Type B pancreatic cell (in vitro differentiated cells): ENCODE measurements around the gene ALCAM. TPM values are rescaled to one million over a fixed set of nuclear protein-coding genes. Genes with fewer than 3 reads are reported as not detected.
A peak's percentile ranks its signal among the peaks of the same experiment; 100 is the strongest.

Source experiments
- DNase-seq: peaks from one replicate; pipeline ENCODE4 v3.0.0; 2021; ENCODE audit warnings: mixed read lengths; ENCODE audit not compliant: unreplicated experiment; ENCODE audit errors: extremely low spot score
- H3K27ac Mint-ChIP-seq: 2 replicates; pipeline ENCODE4 v1.8.0; 2021; ENCODE audit warnings: mild to moderate bottlenecking, mixed read lengths
- H3K27me3 Mint-ChIP-seq: 2 replicates; pipeline ENCODE4 v1.8.0; 2021; ENCODE audit warnings: mixed read lengths
- H3K36me3 Mint-ChIP-seq: 2 replicates; pipeline ENCODE4 v1.8.0; 2021; ENCODE audit warnings: mixed read lengths
- H3K4me1 Mint-ChIP-seq: one replicate; pipeline ENCODE4 v1.8.0; 2021; ENCODE audit warnings: mixed read lengths; ENCODE audit not compliant: unreplicated experiment
- H3K4me3 Mint-ChIP-seq: 2 replicates; pipeline ENCODE4 v1.8.0; 2021; ENCODE audit warnings: mild to moderate bottlenecking, mixed read lengths
- H3K9me3 Mint-ChIP-seq: 2 replicates; pipeline ENCODE4 v1.8.0; 2021; ENCODE audit warnings: mixed read lengths
- total RNA-seq: library from RNA; stranded (reverse); gene quantifications from 2 replicates; pipeline ENCODE4 v1.2.1, GENCODE V29; 2021; ENCODE audit warnings: low replicate concordance
- TF ChIP-seq, protein P1 (sequence below): fragments of 200-600 bp; sonication (generic); conservative IDR thresholded peaks from 2 replicates; pipeline ENCODE4 v1.5.0; 2021; ENCODE audit warnings: antibody characterized with exemption, mild to moderate bottlenecking

Gene ALCAM
- total RNA-seq, 1 donor from 2014 or later, result 101 TPM

DNA sequence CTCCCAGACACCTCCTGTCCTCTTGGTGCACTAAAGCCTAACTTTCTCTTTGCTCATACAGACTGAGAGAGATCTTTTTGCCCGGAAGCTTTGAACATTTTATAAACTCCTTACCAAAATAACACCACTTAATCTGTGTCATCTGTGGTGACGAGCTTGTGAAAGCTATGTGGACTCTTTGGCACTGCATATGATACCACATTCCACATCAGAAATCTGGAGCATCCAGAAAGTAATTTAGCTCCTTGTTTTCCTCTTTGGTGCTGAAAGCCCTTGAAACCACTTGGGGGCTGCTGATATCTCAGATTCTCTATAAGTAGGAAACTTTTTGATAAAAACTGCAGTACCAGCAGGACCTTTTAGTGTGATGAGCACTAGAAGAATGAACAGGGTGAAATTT lies 128.3 kb downstream of the ALCAM start:
- no peaks in the 10 kb centered on the region for H3K27me3 Mint-ChIP-seq
- H3K36me3 Mint-ChIP-seq, result peaks cover 29% of the 10 kb centered on the region
- no peak overlapping the region for H3K4me3 Mint-ChIP-seq
- H3K4me1 Mint-ChIP-seq, result peaks cover 15% of the 10 kb centered on the region
- H3K9me3 Mint-ChIP-seq, result peaks cover 17% of the 10 kb centered on the region
- TF ChIP-seq, protein P1, sequence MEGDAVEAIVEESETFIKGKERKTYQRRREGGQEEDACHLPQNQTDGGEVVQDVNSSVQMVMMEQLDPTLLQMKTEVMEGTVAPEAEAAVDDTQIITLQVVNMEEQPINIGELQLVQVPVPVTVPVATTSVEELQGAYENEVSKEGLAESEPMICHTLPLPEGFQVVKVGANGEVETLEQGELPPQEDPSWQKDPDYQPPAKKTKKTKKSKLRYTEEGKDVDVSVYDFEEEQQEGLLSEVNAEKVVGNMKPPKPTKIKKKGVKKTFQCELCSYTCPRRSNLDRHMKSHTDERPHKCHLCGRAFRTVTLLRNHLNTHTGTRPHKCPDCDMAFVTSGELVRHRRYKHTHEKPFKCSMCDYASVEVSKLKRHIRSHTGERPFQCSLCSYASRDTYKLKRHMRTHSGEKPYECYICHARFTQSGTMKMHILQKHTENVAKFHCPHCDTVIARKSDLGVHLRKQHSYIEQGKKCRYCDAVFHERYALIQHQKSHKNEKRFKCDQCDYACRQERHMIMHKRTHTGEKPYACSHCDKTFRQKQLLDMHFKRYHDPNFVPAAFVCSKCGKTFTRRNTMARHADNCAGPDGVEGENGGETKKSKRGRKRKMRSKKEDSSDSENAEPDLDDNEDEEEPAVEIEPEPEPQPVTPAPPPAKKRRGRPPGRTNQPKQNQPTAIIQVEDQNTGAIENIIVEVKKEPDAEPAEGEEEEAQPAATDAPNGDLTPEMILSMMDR, result no peak
- DNase-seq, result no peak
- H3K27ac Mint-ChIP-seq, result no peak overlapping the region

DNA sequence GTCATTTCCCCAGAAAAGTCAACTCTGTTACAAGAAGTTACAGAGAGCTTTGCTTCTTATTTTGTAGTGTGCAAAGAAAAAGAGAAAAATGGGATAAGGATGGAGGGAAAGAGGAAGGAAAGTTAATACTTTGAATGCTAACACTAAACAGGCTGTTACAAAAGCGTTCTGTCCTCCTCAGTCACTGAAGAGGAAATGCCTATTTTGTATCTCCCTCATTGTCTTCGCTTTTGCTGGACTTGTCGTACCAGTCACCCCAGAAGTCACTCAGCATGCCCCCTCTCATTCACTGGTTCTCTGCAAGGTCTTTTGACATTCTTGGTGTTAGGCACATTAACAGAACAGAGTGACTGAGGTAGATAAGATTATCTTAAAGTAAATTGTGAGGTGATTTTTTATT lies 129.6 kb downstream of the ALCAM start:
- Mint-ChIP-seq H3K27me3 (no peaks in the 10 kb centered on the region), H3K4me1 (peaks cover 23% of the 10 kb centered on the region), H3K4me3 (no peak overlapping the region), H3K36me3 (peaks cover 21% of the 10 kb centered on the region), H3K27ac (no peak overlapping the region), H3K9me3 (peaks cover 11% of the 10 kb centered on the region)
- TF ChIP-seq, protein P1, result no peak
- no peak for DNase-seq

DNA sequence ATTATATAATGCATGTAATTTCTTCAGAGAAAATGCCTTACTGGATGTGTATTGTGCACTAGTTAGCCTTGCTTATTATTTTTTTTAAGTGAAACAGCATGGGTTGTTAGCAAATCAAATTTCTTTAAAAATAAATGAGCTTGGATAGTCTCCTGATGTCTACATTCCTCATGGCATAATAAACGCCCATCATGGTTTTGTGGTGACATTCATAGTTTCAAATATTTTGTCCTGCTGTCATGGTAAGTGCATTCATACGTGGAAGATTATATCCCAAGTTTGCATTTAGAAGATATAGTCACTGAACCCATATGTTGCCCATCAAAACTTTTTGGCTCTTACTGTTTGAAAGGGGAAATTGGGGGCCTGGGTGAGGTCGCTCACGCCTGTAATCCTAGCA lies 130.7 kb downstream of the ALCAM start:
- H3K4me3 Mint-ChIP-seq, result no peak overlapping the region
- H3K27ac Mint-ChIP-seq, result no peak overlapping the region
- H3K36me3 Mint-ChIP-seq, result peaks cover 12% of the 10 kb centered on the region
- H3K27me3 Mint-ChIP-seq, result no peaks in the 10 kb centered on the region
- H3K9me3 Mint-ChIP-seq, result peaks cover 5% of the 10 kb centered on the region
- peaks cover 26% of the 10 kb centered on the region for H3K4me1 Mint-ChIP-seq
- DNase-seq, result no peak
- TF ChIP-seq, protein P1, result no peak

DNA sequence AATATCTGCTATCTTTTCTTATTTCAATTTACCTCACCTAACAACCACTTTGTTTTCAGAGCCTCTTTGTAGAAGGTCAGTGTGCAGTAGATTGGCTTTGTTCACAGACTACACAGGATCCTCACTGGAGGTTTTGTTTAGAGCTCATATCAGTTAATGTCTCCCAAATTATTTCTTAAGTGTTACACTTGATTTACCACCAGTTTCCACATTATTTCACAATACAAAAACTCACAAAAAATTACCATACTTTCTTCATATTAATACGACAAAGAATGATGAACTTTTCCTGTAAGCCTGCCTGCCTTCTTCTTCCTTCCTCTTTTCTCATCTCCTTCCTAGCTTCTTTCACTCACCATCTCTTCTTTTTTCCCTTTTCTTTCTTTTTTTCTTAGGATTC lies 133.3 kb downstream of the ALCAM start:
- Mint-ChIP-seq H3K27ac (no peak overlapping the region), H3K36me3 (peaks cover 10% of the 10 kb centered on the region), H3K4me3 (no peak overlapping the region), H3K9me3 (peaks cover 1% of the 10 kb centered on the region), H3K27me3 (no peaks in the 10 kb centered on the region), H3K4me1 (peaks cover 34% of the 10 kb centered on the region)
- DNase-seq, result no peak
- TF ChIP-seq, protein P1, result no peak

DNA sequence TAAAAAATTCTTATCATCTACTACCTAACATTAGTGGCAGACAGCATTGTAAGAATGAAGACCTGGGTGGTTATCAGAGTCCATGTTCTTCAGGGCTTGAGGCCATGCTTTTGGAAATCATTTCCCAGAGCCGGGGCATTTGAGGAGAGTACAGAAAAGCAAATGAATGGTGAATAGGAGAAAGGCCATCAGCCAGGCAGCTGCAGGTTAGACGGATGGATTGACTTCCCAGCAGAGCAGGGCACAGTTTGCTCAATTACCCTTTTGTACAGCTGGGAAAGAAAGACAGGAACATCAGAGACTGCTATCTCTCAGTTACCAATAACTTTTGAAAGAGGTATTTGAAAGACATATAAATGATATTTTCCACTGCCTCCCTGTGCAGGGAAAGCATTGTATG lies 135.6 kb downstream of the ALCAM start:
- H3K27ac Mint-ChIP-seq, result no peak overlapping the region
- no peaks in the 10 kb centered on the region for H3K27me3 Mint-ChIP-seq
- TF ChIP-seq, protein P1, result no peak
- no peak for DNase-seq
- H3K4me3 Mint-ChIP-seq, result peak overlapping the region; percentile 15
- H3K4me1 Mint-ChIP-seq, result peaks cover 29% of the 10 kb centered on the region
- H3K9me3 Mint-ChIP-seq, result no peaks in the 10 kb centered on the region
- H3K36me3 Mint-ChIP-seq, result peaks cover 8% of the 10 kb centered on the region

DNA sequence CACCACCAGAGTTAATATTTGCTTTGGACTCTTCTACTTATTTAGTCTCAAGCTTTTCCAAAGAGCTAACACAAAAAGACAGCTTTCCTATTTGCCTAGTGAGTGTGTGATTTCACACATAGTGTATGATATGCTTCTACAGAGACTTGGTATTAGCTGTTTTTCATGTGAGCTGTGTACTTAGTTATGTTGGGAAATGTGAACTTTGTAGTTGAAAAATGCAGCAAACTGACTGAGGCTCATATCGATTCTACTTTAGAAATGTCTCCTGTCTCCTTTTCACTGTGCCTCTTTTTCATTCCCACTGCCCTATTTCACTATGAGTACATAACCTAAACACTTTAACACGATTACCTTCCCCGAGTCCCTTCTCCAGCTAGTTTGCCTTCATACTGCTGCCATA lies 136.5 kb downstream of the ALCAM start:
- Mint-ChIP-seq H3K4me3 (no peak overlapping the region), H3K27ac (peak overlapping the region; percentile 20)

More for the DNA sequence above, 136.5 kb downstream of the ALCAM start:
- Mint-ChIP-seq H3K36me3 (peaks cover 8% of the 10 kb centered on the region), H3K27me3 (no peaks in the 10 kb centered on the region), H3K9me3 (no peaks in the 10 kb centered on the region), H3K4me1 (peaks cover 29% of the 10 kb centered on the region)
- TF ChIP-seq, protein P1, result no peak
- DNase-seq, result no peak
